HG02885 (cell line): ENCODE measurements around the gene GPR18.

ENCODE experiments used
- ATAC-seq: cut with Tn5 transposase; IDR thresholded peaks from one replicate; pipeline ENCODE4 v1.9.1; 2021; ENCODE audit warnings: mild to moderate bottlenecking; ENCODE audit not compliant: unreplicated experiment, poor library complexity

The GPR18 gene

GRCh38 chr13:99293178-99293577 is 35.0 kb upstream of the GPR18 start:
- no peak for ATAC-seq

- ATAC-seq = no peak
These were observed 32.7 kb upstream of the GPR18 start for GRCh38 chr13:99290894-99291293.

- ATAC-seq = no peak
These were observed 31.6 kb upstream of the GPR18 start for GRCh38 chr13:99289674-99290337.

GRCh38 chr13:99289271-99289670 is 31.1 kb upstream of the GPR18 start:
- no peak for ATAC-seq

- peak; percentile 92 for ATAC-seq
These were observed 29.9 kb upstream of the GPR18 start for GRCh38 chr13:99288089-99288488.

GRCh38 chr13:99287551-99287950 is 29.4 kb upstream of the GPR18 start:
- no peak for ATAC-seq

GRCh38 chr13:99285432-99286182 is 27.4 kb upstream of the GPR18 start:
- ATAC-seq = no peak

GRCh38 chr13:99282264-99283231 is 24.4 kb upstream of the GPR18 start:
- peak; percentile 73 for ATAC-seq

GRCh38 chr13:99281811-99282263 is 23.7 kb upstream of the GPR18 start:
- peak; percentile 73 for ATAC-seq

- ATAC-seq = no peak
These were observed 22.0 kb upstream of the GPR18 start for GRCh38 chr13:99280166-99280565.

- no peak for ATAC-seq
These were observed 21.5 kb upstream of the GPR18 start for GRCh38 chr13:99279637-99280036.

GRCh38 chr13:99278843-99279242 is 20.7 kb upstream of the GPR18 start:
- ATAC-seq = no peak

GRCh38 chr13:99278200-99278599 is 20.0 kb upstream of the GPR18 start:
- ATAC-seq = no peak

- ATAC-seq = no peak
These were observed 19.4 kb upstream of the GPR18 start for GRCh38 chr13:99277629-99278028.

GRCh38 chr13:99276706-99277105 is 18.5 kb upstream of the GPR18 start:
- ATAC-seq = no peak

- ATAC-seq = no peak
These were observed 16.9 kb upstream of the GPR18 start for GRCh38 chr13:99275093-99275469.

- no peak for ATAC-seq
These were observed 14.9 kb upstream of the GPR18 start for GRCh38 chr13:99273128-99273527.

- no peak for ATAC-seq
These were observed 14.3 kb upstream of the GPR18 start for GRCh38 chr13:99272481-99272880.

GRCh38 chr13:99271249-99271648 is 13.1 kb upstream of the GPR18 start:
- no peak for ATAC-seq

- no peak for ATAC-seq
These were observed 12.3 kb upstream of the GPR18 start for GRCh38 chr13:99270518-99270917.
